IMR-90 (cell line): ENCODE data around the gene SEMA3C. TPM values are rescaled to one million over a fixed set of nuclear protein-coding genes. Genes with fewer than 3 reads are reported as not detected.

Experiments used
- ATAC-seq: fragments of 200-7000 bp; cut with Tn5 transposase; 2 replicates; pipeline ENCODE4 v1.9.1; 2020; ENCODE audit warnings: low read depth, mild to moderate bottlenecking, moderate library complexity
- BruUV-seq: library from RNA; stranded (reverse); fragments of 400-500 nt; replicated peaks from 2 replicates; lab custom pipeline; 2021; lab: Mats Ljungman, UMichigan
- CTCF ChIA-PET: fragments of 300-600 bp; formaldehyde crosslinking; extraction: SDS; loops from one replicate; lab custom pipeline; 2021; ENCODE audit warnings: antibody characterized with exemption; lab: Yijun Ruan, JAX
- POLR2A ChIA-PET: fragments of 300-600 bp; sonication (Branson Sonifier 250); formaldehyde crosslinking; loops from one replicate; lab custom pipeline; 2022; ENCODE audit warnings: antibody characterized with exemption; ENCODE audit not compliant: unreplicated experiment; lab: Charles Lee
- DNase-seq: peaks from one replicate; pipeline ENCODE4 v3.0.0; 2013
- H2AFZ ChIP-seq: replicated peaks from 2 replicates; pipeline ENCODE3; 2013; ENCODE audit warnings: low read length, mild to moderate bottlenecking; ENCODE audit not compliant: poor library complexity
- H2AK5ac ChIP-seq: 2 replicates; pipeline ENCODE4 v1.6.1; 2013; ENCODE audit warnings: low read depth, low read length, inconsistent platforms
- H2AK9ac ChIP-seq: replicated peaks from 2 replicates; pipeline ENCODE3; 2013; ENCODE audit warnings: mild to moderate bottlenecking, low read depth, low read length, moderate library complexity; ENCODE audit not compliant: poor library complexity
- H2BK120ac ChIP-seq: 2 replicates; pipeline ENCODE4 v1.6.1; 2013; ENCODE audit warnings: low read depth, low read length, inconsistent platforms
- H2BK15ac ChIP-seq: 3 replicates; pipeline ENCODE4 v1.6.1; 2013; ENCODE audit warnings: low read depth, low read length, inconsistent platforms
- H2BK20ac ChIP-seq: 2 replicates; pipeline ENCODE4 v1.6.1; 2013; ENCODE audit warnings: low read depth, mild to moderate bottlenecking, inconsistent platforms, low read length, moderate library complexity
- H2BK5ac ChIP-seq: 2 replicates; pipeline ENCODE4 v1.6.1; 2013; ENCODE audit warnings: mild to moderate bottlenecking, low read depth, low read length, inconsistent platforms; ENCODE audit not compliant: poor library complexity, severe bottlenecking
- H3K14ac ChIP-seq: replicated peaks from 2 replicates; pipeline ENCODE4 v1.6.1; 2013; ENCODE audit warnings: low read depth, low read length, inconsistent platforms
- H3K18ac ChIP-seq: 2 replicates; pipeline ENCODE4 v1.6.1; 2013; ENCODE audit warnings: low read depth, low read length, control low read depth
- H3K23ac ChIP-seq: 2 replicates; pipeline ENCODE4 v1.6.1; 2013; ENCODE audit warnings: low read depth, low read length, inconsistent platforms
- H3K27ac ChIP-seq: 2 replicates; pipeline ENCODE4 v1.5.1; 2013; ENCODE audit warnings: mild to moderate bottlenecking, control low read depth, low read length; ENCODE audit not compliant: insufficient read depth
- H3K27me3 ChIP-seq: 2 replicates; pipeline ENCODE4 v1.6.1; 2013; ENCODE audit warnings: low read length; ENCODE audit not compliant: control insufficient read depth, insufficient read depth
- H3K36me3 ChIP-seq: 2 replicates; pipeline ENCODE4 v1.6.1; 2013; ENCODE audit warnings: low read length, mixed read lengths; ENCODE audit not compliant: control insufficient read depth, insufficient read depth
- H3K4ac ChIP-seq: 2 replicates; pipeline ENCODE4 v1.6.1; 2013; ENCODE audit warnings: low read depth, low read length, inconsistent platforms
- H3K4me1 ChIP-seq: 2 replicates; pipeline ENCODE4 v1.6.1; 2013; ENCODE audit warnings: low read length, mixed read lengths; ENCODE audit not compliant: control insufficient read depth, insufficient read depth
- H3K4me2 ChIP-seq: 2 replicates; pipeline ENCODE4 v1.6.1; 2013; ENCODE audit warnings: low read depth, mild to moderate bottlenecking, control low read depth, low read length, moderate library complexity
- H3K4me3 ChIP-seq: 2 replicates; pipeline ENCODE4 v1.5.1; 2013; ENCODE audit warnings: low read depth, mild to moderate bottlenecking, control low read depth, low read length, moderate library complexity; ENCODE audit not compliant: insufficient read depth
- H3K56ac ChIP-seq: 2 replicates; pipeline ENCODE4 v1.6.1; 2013; ENCODE audit warnings: low read length, inconsistent platforms; ENCODE audit not compliant: insufficient read depth; ENCODE audit errors: extremely low read depth
- H3K79me1 ChIP-seq, 2 experiments: 2 replicates each; pipeline ENCODE4 v1.6.1; 2013; ENCODE audit warnings: low read length in 2 of 2, inconsistent platforms in 1 of 2, low read depth in 1 of 2
- H3K9ac ChIP-seq: 2 replicates; pipeline ENCODE4 v1.6.1; 2013; ENCODE audit warnings: low read depth, low read length, control low read depth
- H3K9me1 ChIP-seq: 2 replicates; pipeline ENCODE4 v1.6.1; 2013; ENCODE audit warnings: low read length, inconsistent platforms; ENCODE audit not compliant: insufficient read depth
- H3K9me3 ChIP-seq: 2 replicates; pipeline ENCODE4 v1.6.1; 2013; ENCODE audit warnings: low read length; ENCODE audit not compliant: control insufficient read depth, insufficient read depth
- H4K20me1 ChIP-seq: 2 replicates; pipeline ENCODE4 v1.6.1; 2013; ENCODE audit warnings: low read length, inconsistent platforms; ENCODE audit not compliant: insufficient read depth
- H4K5ac ChIP-seq: 2 replicates; pipeline ENCODE4 v1.6.1; 2013; ENCODE audit warnings: mild to moderate bottlenecking, low read depth, low read length, control low read depth
- H4K8ac ChIP-seq, 2 experiments: 2 replicates each; pipeline ENCODE4 v1.6.1; 2013; ENCODE audit warnings: low read depth in 2 of 2, low read length in 2 of 2, control low read depth in 1 of 2, inconsistent platforms in 1 of 2
- H4K91ac ChIP-seq: 2 replicates; pipeline ENCODE4 v1.6.1; 2013; ENCODE audit warnings: low read depth, low read length, inconsistent platforms; ENCODE audit not compliant: insufficient read depth
- MAZ ChIP-seq: IDR thresholded peaks from 2 replicates; pipeline ENCODE4 v1.6.1; 2012; ENCODE audit warnings: low read depth, mild to moderate bottlenecking, low read length, improper control_type of control experiment, moderate library complexity, borderline replicate concordance
- WGBS, 2 experiments: methylation state at CpG; one replicate each; pipeline versions ENCODE4 v1.1.5 to v1.1.7; 2013; ENCODE audit warnings: missing lambda C conversion rate in 2 of 2; ENCODE audit not compliant: insufficient read length in 1 of 2; ENCODE audit errors: extremely low coverage in 2 of 2; 5-methylcytosine and 5-hydroxymethylcytosine counted together
- dilution Hi-C: fragments of 300-500 bp; cut with HindIII; formaldehyde crosslinking; loops from one replicate; pipeline ENCODE4 v1.14.3; 2018; ENCODE audit warnings: low sequenced_read_pairs; ENCODE audit not compliant: unreplicated experiment
- in situ Hi-C: fragments of 300-500 bp; cut with MboI; formaldehyde crosslinking; loops from 3 replicates; pipeline ENCODE4 v1.14.3; 2019; ENCODE audit warnings: low sequenced_read_pairs, inconsistent platforms, mixed read lengths
- intact Hi-C: fragments of 100-400 bp; cut with micrococcal nuclease; formaldehyde crosslinking; loops from 2 replicates; pipeline ENCODE4 v1.10.0; 2022
- polyA plus RNA-seq, 3 experiments: library from polyadenylated mRNA; depleted of rRNA; stranded (reverse); fragments of >200 nt; gene quantifications; 2 replicates each; pipeline ENCODE4 v1.2.3, GENCODE V29; 2012; ENCODE audit warnings: low replicate concordance in 1 of 3
- total RNA-seq: library from RNA; depleted of rRNA; stranded (reverse); fragments of >200 nt; gene quantifications from 2 replicates; pipeline ENCODE4 v1.2.3, GENCODE V29; 2012

Gene SEMA3C
- total and polyA plus RNA-seq, 2 of the 4 experiments (the other 2 are of a cell fraction): 21.2 to 97.1 TPM

GRCh38 chr7:80809545-80809944 is 109.3 kb downstream of the SEMA3C start:
- TF ChIP-seq MAZ: no peak
- Histone ChIP-seq H3K23ac (no peak overlapping the region), H3K4me1 (no peaks in the 10 kb centered on the region), H3K27ac (no peak overlapping the region), H3K27me3 (no peaks in the 10 kb centered on the region), H2AFZ (no peak overlapping the region), H4K91ac (no peak overlapping the region), H3K36me3 (no peaks in the 10 kb centered on the region), H3K4me3 (no peak overlapping the region), H3K79me1 (peaks cover 0 to 4% of the 10 kb centered on the region in 2 experiments; a peak in 1 of 4 replicates), H2AK5ac (no peak overlapping the region), H3K14ac (no peak overlapping the region), H4K5ac (no peak overlapping the region), H3K9me1 (peaks cover 3% of the 10 kb centered on the region; the same call in 1 of the 2 replicates), H2BK15ac (no peak overlapping the region), H3K4me2 (no peak overlapping the region), H2BK120ac (no peak overlapping the region), H2BK20ac (no peak overlapping the region), H2BK5ac (peak overlapping the region; percentile 28), H4K8ac (no peak overlapping the region; a peak in 1 of 4 replicates), H3K4ac (no peak overlapping the region), H2AK9ac (no peak overlapping the region), H3K9ac (no peak overlapping the region), H3K18ac (no peak overlapping the region), H3K9me3 (no peaks in the 10 kb centered on the region), H3K56ac (no peak overlapping the region), H4K20me1 (no peaks in the 10 kb centered on the region)
- intact Hi-C loops (no loop called here), in situ Hi-C loops (no loop called here), dilution Hi-C loops (no loop called here)
- ChIA-PET POLR2A (no interaction called here), CTCF (no interaction called here)
- no peak for DNase-seq
- BruUV-seq: no TSS peak
- WGBS, 2 experiments: no CpG with 5 or more reads among the region's 1 CpG
- ATAC-seq: no peak
